GM12872 (cell line): ENCODE measurements around the gene C19orf47.

Experiments
- CTCF ChIP-seq: IDR thresholded peaks from 3 replicates; pipeline ENCODE4 v1.5.1; 2011; ENCODE audit warnings: low read depth, mild to moderate bottlenecking, low read length, moderate library complexity; ENCODE audit not compliant: insufficient read depth

C19orf47 gene

DNA sequence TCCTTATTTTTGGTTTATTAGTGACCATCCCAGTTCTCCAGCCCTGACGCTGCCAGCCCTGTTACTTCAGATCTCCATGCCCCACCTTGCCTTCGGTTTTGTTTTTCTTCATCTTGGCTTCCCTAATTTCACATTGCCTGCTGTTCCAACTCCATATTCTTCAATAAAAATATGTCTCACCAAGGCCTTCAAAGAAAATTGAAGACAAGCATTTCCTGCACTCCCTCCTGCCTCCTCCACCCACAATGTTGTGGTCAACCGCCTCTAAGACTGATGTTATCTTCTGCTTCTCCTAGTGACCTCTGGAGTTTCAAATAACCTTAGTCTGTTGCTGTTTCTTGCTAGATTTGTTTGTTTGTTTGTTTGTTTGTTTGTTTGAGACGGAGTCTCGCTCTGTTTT, 14.9 kb upstream of the C19orf47 start:
- TF ChIP-seq CTCF = no peak

DNA sequence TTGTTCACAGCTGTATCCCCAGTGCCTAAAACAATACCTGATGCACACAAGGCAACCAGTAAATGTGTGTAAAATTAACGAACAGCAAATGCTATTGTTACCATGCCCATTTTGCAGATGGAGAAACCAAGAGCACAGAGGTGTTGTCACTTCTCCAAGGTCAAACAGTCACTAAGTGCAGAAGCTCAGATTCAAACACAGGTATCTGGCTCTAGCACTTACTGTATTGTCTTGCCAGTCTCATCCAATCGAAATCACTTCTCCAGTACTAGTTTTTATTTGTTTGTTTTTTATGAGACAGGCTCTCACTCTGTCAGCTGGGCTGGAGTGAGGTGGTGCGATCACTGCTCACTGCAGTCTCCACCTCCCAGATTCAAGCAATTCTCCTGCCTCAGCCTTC, 14.0 kb upstream of the C19orf47 start:
- no peak for TF ChIP-seq CTCF

- no peak for TF ChIP-seq CTCF
Observed at GRCh38 chr19:40360708-40361241, 12.6 kb upstream of the C19orf47 start.

- no peak for TF ChIP-seq CTCF
Observed at GRCh38 chr19:40360020-40360707, 12.0 kb upstream of the C19orf47 start.

DNA sequence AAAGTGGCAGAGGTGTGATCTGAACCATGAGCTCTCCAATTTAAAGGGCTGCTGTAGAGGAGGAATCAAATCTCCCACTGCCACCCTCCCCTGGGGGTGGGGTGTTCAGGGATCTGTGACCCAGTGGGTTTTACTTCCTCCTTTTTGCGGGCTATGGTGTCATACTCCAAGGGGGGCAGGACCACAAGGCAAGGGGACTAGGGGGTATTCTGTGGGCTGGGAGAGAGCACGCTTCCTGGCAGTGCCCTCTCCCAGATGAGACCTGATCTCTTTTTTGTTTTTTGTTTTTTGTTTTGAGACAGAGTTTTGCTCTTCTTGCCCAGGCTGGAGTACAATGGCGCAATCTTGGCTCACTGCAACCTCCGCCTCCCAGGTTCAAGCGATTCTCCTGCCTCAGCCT, 10.6 kb upstream of the C19orf47 start:
- no peak for TF ChIP-seq CTCF

GRCh38 chr19:40357640-40358039, 9.4 kb upstream of the C19orf47 start:
- no peak for TF ChIP-seq CTCF

DNA sequence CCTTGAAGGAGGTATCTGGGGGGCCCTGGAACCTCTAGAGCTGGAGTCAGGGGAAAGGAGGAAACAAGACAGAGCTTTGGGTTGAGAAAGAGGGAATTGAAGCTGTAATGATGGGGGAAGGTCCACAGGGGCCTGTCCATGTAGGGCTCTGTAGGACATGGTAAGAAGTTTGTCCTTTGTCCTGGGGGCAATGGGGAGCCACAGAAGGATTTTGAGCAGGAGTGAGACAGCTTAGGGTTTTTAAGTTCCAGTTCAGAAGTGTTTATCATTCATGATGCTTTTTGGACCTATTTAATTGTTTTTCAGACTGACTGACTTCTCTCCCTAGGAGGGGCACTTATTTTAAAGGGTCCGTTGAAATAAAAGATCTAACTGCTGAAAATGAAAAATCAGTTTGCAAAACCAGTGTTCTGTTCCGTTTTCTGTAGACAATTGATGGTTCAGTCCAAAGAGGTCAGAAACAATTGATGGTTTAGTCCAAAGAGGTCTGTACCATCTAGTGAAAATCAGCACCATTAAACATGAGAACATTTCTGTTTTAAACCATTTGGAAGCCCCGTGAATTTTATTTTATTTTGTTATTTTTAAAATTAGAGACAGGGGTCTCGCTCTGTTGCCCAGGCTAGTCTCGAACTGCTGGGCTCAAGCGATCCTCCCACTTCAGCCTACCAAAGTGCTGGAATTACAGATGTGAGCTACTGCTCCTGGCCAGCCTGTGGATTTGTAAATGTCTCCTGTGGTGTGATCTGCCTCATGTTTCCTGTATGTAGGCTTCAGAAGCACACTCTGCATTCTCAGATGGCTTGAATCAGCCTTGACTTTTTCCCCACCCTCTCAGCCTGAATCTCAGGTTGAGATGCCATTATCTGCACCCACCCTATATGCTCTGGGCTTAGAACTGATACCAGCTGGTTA, 8.7 kb upstream of the C19orf47 start:
- no peak for TF ChIP-seq CTCF
